LNCaP clone FGC (cell line): Measurements from ENCODE around the gene SPECC1L.

ENCODE experiments used
- DNase-seq: peaks from one replicate; pipeline ENCODE4 v3.0.0-alpha.2; 2011; ENCODE audit warnings: low read depth
- H3K4me3 ChIP-seq: 2 replicates; pipeline ENCODE4 v1.5.1; 2011; ENCODE audit warnings: mild to moderate bottlenecking, low read depth, low read length, control low read depth
- CTCF ChIP-seq: IDR thresholded peaks from 2 replicates; pipeline ENCODE4 v1.5.1; 2012; ENCODE audit warnings: mild to moderate bottlenecking; ENCODE audit not compliant: control insufficient read depth, insufficient read depth; ENCODE audit errors: extremely low read depth

The SPECC1L gene

GRCh38 chr22:24339452-24339747, 68.8 kb downstream of the SPECC1L start:
- H3K4me3 ChIP-seq: no peak overlapping the region
- no peak for TF ChIP-seq CTCF
- DNase-seq: no peak

- DNase-seq: no peak
- H3K4me3 ChIP-seq: no peak overlapping the region
- TF ChIP-seq CTCF: no peak
Measured at GRCh38 chr22:24341627-24342026, 71.0 kb downstream of the SPECC1L start.

DNA sequence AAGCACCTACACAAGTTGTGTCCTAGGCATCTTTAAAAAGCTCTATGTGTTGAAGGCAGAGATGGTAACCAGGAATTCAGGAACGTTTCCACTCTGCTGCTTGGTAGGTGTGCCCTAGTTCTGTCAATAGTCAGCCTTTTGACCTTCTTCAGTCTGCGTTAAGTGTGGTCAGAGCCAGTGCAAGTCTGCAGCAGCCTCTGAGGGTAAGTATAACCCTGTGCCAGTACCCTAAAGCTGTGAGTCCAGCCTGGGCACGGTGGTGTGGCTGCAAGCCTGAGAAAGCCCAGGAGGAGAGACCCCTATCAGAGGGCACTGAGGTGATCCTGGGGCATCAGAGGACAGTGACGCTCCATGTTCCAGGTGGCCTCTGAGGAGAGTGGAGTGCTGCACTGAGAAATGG, 80.0 kb downstream of the SPECC1L start:
- no peak for DNase-seq
- H3K4me3 ChIP-seq: no peak overlapping the region
- TF ChIP-seq CTCF: no peak

- DNase-seq: no peak
- no peak overlapping the region for H3K4me3 ChIP-seq
- TF ChIP-seq CTCF: no peak
Measured at GRCh38 chr22:24353121-24353520, 82.5 kb downstream of the SPECC1L start.

DNA sequence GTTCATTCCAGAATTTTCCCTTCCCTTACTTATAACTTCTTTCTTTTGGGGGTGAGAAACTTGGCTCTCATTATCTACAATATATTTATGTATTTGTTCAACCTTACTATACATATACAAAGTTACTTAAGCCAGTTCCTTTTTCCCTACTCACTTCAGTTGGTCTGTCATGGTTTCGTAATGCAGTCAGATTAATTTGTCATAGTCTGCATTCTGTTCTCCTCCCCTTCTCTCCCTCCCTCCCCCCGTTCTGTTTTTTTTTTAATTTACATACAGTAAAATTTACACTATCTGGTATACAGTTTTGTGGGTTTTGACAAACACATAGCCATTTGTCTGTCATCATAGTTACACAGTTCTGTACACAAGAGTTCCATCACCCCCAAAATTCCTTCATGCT, 84.9 kb downstream of the SPECC1L start:
- no peak for TF ChIP-seq CTCF
- DNase-seq: no peak
- H3K4me3 ChIP-seq: no peak overlapping the region

- no peak overlapping the region for H3K4me3 ChIP-seq
- no peak for DNase-seq
- no peak for TF ChIP-seq CTCF
Measured at GRCh38 chr22:24357547-24357946, 86.9 kb downstream of the SPECC1L start.

- no peak for TF ChIP-seq CTCF
- H3K4me3 ChIP-seq: no peak overlapping the region
- no peak for DNase-seq
Measured at GRCh38 chr22:24358105-24358836, 87.6 kb downstream of the SPECC1L start.
